Heart left ventricle (tissue), 13 donors: ENCODE results near the gene DIO3.

Source experiments
- POLR2A ChIP-seq, 2 donors: fragments of 450-650 bp; IDR thresholded peaks; one replicate each; pipeline ENCODE4 v1.6.1; 2017; ENCODE audit warnings: antibody characterized with exemption in 2 of 2, mild to moderate bottlenecking in 2 of 2, moderate library complexity in 2 of 2
- TF ChIP-seq, protein P1 (sequence below), 12 donors: fragments of 200-600 bp; sonication (generic) in 4 of 12; IDR thresholded peaks; one replicate each; pipeline versions ENCODE4 v1.5.0 to v1.8.0; 2018 to 2022; ENCODE audit warnings: antibody characterized with exemption in 12 of 12, mild to moderate bottlenecking in 5 of 12
- donor health status: ischemic (EF 13 %, LVEDD 7.1; RV severe dilation, severe dysfunction).
- donor health status: DM: no; HTN: yes; CAD: no.
- donor health status: DM: no; HTN: no; CAD: no.
- donor health status: ischemic (EF 25% LVEDD 6.9; RV normal size, moderate dysfunction).
- donor health status: ischemic (EF 25% LVEDD 5.7; RV mildly dilated, moderate dysfunction).
- donor health status: ischemic (EF 35%, LVEDD 5.7; RV mildly dilated, moderate dysfunction).
- donor health status: nonischemic (EF 11% LVEDD 7.7; RV severe dilation, severe dysfunction).
- donor health status: DM: yes; HTN: yes; CAD: no.
- donor health status: PGD.
- donor health status: ischemic (EF 29% LVEDD 5.4; RV normal size, mild dysfunction).
- donor health status: nonischemic (EF 23%, LVEDD 6.1; RV moderate dilation, normal function).

DNA sequence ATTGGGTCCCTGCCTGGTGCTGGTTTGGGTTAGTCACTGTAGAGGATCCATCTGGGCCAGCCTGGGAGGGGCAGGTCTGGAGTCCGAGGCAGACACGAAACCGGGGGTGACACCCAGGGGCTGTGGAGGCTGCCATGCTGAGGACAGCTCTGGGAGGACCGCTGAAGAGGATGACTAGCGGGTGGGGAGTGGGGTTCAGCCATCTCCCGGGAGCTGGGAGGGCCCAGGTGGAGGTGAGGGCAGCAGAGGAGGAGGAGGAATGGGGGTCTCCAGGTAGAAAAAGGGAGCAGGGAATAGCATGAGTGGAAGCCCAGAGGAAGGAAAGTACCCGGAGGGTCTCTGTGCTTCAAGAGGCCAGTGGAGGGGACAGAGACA, 4.0 kb upstream of the DIO3 start:
- TF ChIP-seq, protein P1, sequence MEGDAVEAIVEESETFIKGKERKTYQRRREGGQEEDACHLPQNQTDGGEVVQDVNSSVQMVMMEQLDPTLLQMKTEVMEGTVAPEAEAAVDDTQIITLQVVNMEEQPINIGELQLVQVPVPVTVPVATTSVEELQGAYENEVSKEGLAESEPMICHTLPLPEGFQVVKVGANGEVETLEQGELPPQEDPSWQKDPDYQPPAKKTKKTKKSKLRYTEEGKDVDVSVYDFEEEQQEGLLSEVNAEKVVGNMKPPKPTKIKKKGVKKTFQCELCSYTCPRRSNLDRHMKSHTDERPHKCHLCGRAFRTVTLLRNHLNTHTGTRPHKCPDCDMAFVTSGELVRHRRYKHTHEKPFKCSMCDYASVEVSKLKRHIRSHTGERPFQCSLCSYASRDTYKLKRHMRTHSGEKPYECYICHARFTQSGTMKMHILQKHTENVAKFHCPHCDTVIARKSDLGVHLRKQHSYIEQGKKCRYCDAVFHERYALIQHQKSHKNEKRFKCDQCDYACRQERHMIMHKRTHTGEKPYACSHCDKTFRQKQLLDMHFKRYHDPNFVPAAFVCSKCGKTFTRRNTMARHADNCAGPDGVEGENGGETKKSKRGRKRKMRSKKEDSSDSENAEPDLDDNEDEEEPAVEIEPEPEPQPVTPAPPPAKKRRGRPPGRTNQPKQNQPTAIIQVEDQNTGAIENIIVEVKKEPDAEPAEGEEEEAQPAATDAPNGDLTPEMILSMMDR (IDR thresholded peaks at IDR 0.05) = no peak
- no peak for TF ChIP-seq POLR2A (IDR thresholded peaks at IDR 0.05)
